Left lung (tissue), 10 donors: ENCODE data around the gene USP32. TPM values are rescaled to one million over a fixed set of nuclear protein-coding genes. Genes with fewer than 3 reads are reported as not detected.

Source experiments
- ATAC-seq: fragments of 200-7000 bp; cut with Tn5 transposase; one replicate; pipeline ENCODE4 v1.9.1; 2020; ENCODE audit warnings: moderate library complexity
- DNase-seq, 4 donors: peaks; one replicate each; pipeline ENCODE4 v3.0.0-alpha.2; 2013 to 2020
- H3K27ac ChIP-seq, 2 donors: fragments of 200-600 bp; sonication (generic) in 1 of 2; one replicate each; pipeline versions ENCODE4 v1.5.0 to v1.8.0; 2020 to 2021
- H3K27me3 ChIP-seq, 2 donors: fragments of 200-600 bp; sonication (generic) in 1 of 2; one replicate each; pipeline versions ENCODE4 v1.5.0 to v1.8.0; 2020 to 2021
- H3K36me3 ChIP-seq, 2 donors: fragments of 200-600 bp; sonication (generic) in 1 of 2; one replicate each; pipeline versions ENCODE4 v1.5.0 to v1.8.0; 2020 to 2021
- H3K4me1 ChIP-seq, 2 donors: fragments of 200-600 bp; one replicate each; pipeline ENCODE4 v1.8.0; 2021
- H3K4me3 ChIP-seq, 2 donors: fragments of 200-600 bp; sonication (generic) in 1 of 2; one replicate each; pipeline versions ENCODE4 v1.5.0 to v1.8.0; 2020 to 2021; ENCODE audit warnings: mild to moderate bottlenecking in 1 of 2
- H3K9me3 ChIP-seq, 2 donors: fragments of 200-600 bp; sonication (generic) in 1 of 2; one replicate each; pipeline versions ENCODE4 v1.5.0 to v1.8.0; 2020 to 2021
- CTCF ChIP-seq, 2 donors: fragments of 200-600 bp; sonication (generic) in 1 of 2; IDR thresholded peaks; one replicate each; pipeline versions ENCODE4 v1.5.0 to v1.8.0; 2021; ENCODE audit warnings: antibody characterized with exemption in 2 of 2
- intact Hi-C, 2 donors: fragments of 100-400 bp; cut with DNase I; formaldehyde crosslinking; loops; one replicate each; pipeline versions ENCODE4 v1.11.2 to v1.14.2; 2022
- polyA plus RNA-seq, 6 donors: library from polyadenylated mRNA; unstranded; fragments of 120-200 nt; gene quantifications; one replicate each; pipeline ENCODE4 v1.2.1, GENCODE V29; 2013; ENCODE audit not compliant: insufficient read length in 6 of 6
- total RNA-seq, 2 donors: library from RNA; stranded (reverse); fragmentation: NEBNext Ultra II Directional; extraction: Animal tissue kit (Norgen Biotek cat#: 25700); gene quantifications; one replicate each; pipeline ENCODE4 v1.2.1, GENCODE V29; 2021
- donor health status: DM: no; HTN: yes; CAD: no.
- donor health status: DM: no; HTN: no; CAD: no.

Gene USP32
- total and polyA plus RNA-seq, 8 donors, result 30.7 to 73.2 (median 37.7) TPM

GRCh38 chr17:60170835-60171752 lies 220.8 kb downstream of the USP32 start:
- no peak for DNase-seq
- no peaks in the 10 kb centered on the region for H3K9me3 ChIP-seq

GRCh38 chr17:60169921-60170817 lies 221.8 kb downstream of the USP32 start:
- H3K4me1 ChIP-seq, result peaks cover 0 to 62% of the 10 kb centered on the region in 2 donors
- peak overlapping the region in 1 of 2 donors; percentile 81 for H3K27ac ChIP-seq
- H3K36me3 ChIP-seq, result no peaks in the 10 kb centered on the region
- no peak for TF ChIP-seq CTCF (IDR thresholded peaks at IDR 0.05)
- H3K9me3 ChIP-seq, result no peaks in the 10 kb centered on the region
- ATAC-seq (peak; percentile 57), DNase-seq (no peak)
- H3K4me3 ChIP-seq, result no peak overlapping the region
- intact Hi-C loops, result no loop called here
- no peaks in the 10 kb centered on the region for H3K27me3 ChIP-seq

More at GRCh38 chr17:60170835-60171752, 220.8 kb downstream of the USP32 start:
- Histone ChIP-seq H3K27me3 (no peaks in the 10 kb centered on the region), H3K4me1 (peaks cover 0 to 62% of the 10 kb centered on the region in 2 donors), H3K4me3 (no peak overlapping the region), H3K27ac (peak overlapping the region in 1 of 2 donors; percentile 81), H3K36me3 (peaks cover 0 to 4% of the 10 kb centered on the region in 2 donors)
- peak; percentile 28 for ATAC-seq
- intact Hi-C loops, result no loop called here
- TF ChIP-seq CTCF (IDR thresholded peaks at IDR 0.05), result no peak

GRCh38 chr17:60168654-60169053 lies 223.3 kb downstream of the USP32 start:
- TF ChIP-seq CTCF (IDR thresholded peaks at IDR 0.05), result no peak
- Histone ChIP-seq H3K9me3 (no peaks in the 10 kb centered on the region), H3K4me3 (no peak overlapping the region), H3K4me1 (peaks cover 0 to 57% of the 10 kb centered on the region in 2 donors), H3K27me3 (no peaks in the 10 kb centered on the region), H3K36me3 (no peaks in the 10 kb centered on the region), H3K27ac (peak overlapping the region in 1 of 2 donors; percentile 81)
- no peak for DNase-seq
- intact Hi-C loops, result no loop called here
- no peak for ATAC-seq

GRCh38 chr17:60167065-60167741 lies 224.7 kb downstream of the USP32 start:
- peaks cover 0 to 53% of the 10 kb centered on the region in 2 donors for H3K4me1 ChIP-seq
- no peaks in the 10 kb centered on the region for H3K36me3 ChIP-seq
- no peak for DNase-seq
- no peak for TF ChIP-seq CTCF (IDR thresholded peaks at IDR 0.05)
- no peaks in the 10 kb centered on the region for H3K27me3 ChIP-seq
- no peak overlapping the region for H3K4me3 ChIP-seq
- H3K27ac ChIP-seq, result peak overlapping the region in 1 of 2 donors; percentile 28
- ATAC-seq, result peak; percentile 13
- intact Hi-C loops, result no loop called here
- no peaks in the 10 kb centered on the region for H3K9me3 ChIP-seq
